Ascending aorta (tissue), 2 donors: ENCODE results near the gene TANC1. TPM values are rescaled to one million over a fixed set of nuclear protein-coding genes. Genes with fewer than 3 reads are reported as not detected.
"Not testable (repeated sequence)": the region's sequence is repeated elsewhere in the genome, so short reads cannot be mapped to it uniquely, and the experiment has no call there.

ENCODE experiments used
- DNase-seq, 2 donors: peaks; one replicate each; pipeline ENCODE4 v3.0.0-alpha.2; 2019; ENCODE audit warnings: low spot score in 2 of 2
- H3K27ac ChIP-seq, 2 donors: fragments of 200-600 bp; sonication (generic); one replicate each; pipeline ENCODE4 v1.5.1; 2016 to 2017; ENCODE audit warnings: mild to moderate bottlenecking in 1 of 2
- H3K27me3 ChIP-seq: fragments of 200-600 bp; sonication (generic); one replicate; pipeline ENCODE4 v1.5.1; 2017
- H3K36me3 ChIP-seq, 2 donors: fragments of 200-600 bp; sonication (generic); one replicate each; pipeline ENCODE4 v1.5.1; 2016
- H3K4me1 ChIP-seq, 2 donors: fragments of 200-600 bp; sonication (generic); one replicate each; pipeline ENCODE4 v1.5.1; 2016 to 2017; ENCODE audit warnings: mild to moderate bottlenecking in 1 of 2
- H3K4me3 ChIP-seq, 2 donors: fragments of 200-600 bp; sonication (generic); one replicate each; pipeline ENCODE4 v1.5.1; 2016 to 2017; ENCODE audit warnings: mild to moderate bottlenecking in 1 of 2
- H3K9me3 ChIP-seq, 2 donors: fragments of 200-600 bp; sonication (generic); one replicate each; pipeline ENCODE4 v1.5.1; 2016
- CTCF ChIP-seq, 3 experiments: fragments of 200-600 bp in 2 of 3; fragments of 450-650 bp in 1 of 3; sonication (generic) in 2 of 3; IDR thresholded peaks; one replicate each; pipeline ENCODE4 v1.5.1; 2016 to 2019; ENCODE audit warnings: antibody characterized with exemption in 3 of 3, mild to moderate bottlenecking in 1 of 3, moderate library complexity in 1 of 3
- intact Hi-C: fragments of 100-400 bp; cut with DNase I; formaldehyde crosslinking; loops from one replicate; pipeline ENCODE4 v1.15.1; 2023
- total RNA-seq: library from RNA; depleted of rRNA; stranded (reverse); fragments of >200 nt; gene quantifications from one replicate; pipeline ENCODE4 v1.1.0, GENCODE V29; 2016

Gene TANC1
- total RNA-seq, 1 donor from 2014 or later, result 45.4 TPM

DNA sequence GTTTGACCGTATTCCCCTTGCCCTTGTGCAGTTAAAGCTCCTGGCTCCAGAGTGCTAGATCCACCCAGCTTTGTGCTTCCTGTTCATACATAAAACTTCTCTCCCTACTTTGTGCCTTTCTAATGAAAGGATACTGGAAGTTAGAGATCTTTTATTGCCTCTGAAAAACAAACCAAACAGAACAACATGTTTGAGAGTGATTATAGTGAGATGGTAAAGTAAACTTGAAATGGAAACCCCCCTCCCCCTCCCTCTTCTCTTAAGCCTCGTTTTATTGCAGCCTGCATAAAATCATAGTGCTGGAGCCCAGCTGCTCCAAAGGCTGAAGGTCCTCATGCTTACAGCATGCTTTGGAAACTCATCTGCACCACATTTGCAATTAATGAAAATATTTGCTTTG, 125.1 kb downstream of the TANC1 start:
- intact Hi-C loops, result loop anchor here (5.0 kb wide), 1 partner anchor 46 kb away; no protein-coding TSS in a partner anchor
- Histone ChIP-seq H3K27ac (peak overlapping the region; percentile 77 to 86), H3K4me1 (peaks cover 23 to 67% of the 10 kb centered on the region in 2 donors)

GRCh38 chr2:159094173-159094737, 125.8 kb downstream of the TANC1 start:
- Histone ChIP-seq H3K36me3 (no peaks in the 10 kb centered on the region), H3K4me3 (no peak overlapping the region), H3K4me1 (peaks cover 24 to 68% of the 10 kb centered on the region in 2 donors), H3K27ac (peak overlapping the region; percentile 77 to 86), H3K9me3 (peaks cover 0 to 8% of the 10 kb centered on the region in 2 donors), H3K27me3 (no peaks in the 10 kb centered on the region)
- peak; percentile 48 to 83 for DNase-seq
- no peak for TF ChIP-seq CTCF (IDR thresholded peaks at IDR 0.05)
- intact Hi-C loops, result loop anchor here (5.0 kb wide), 1 partner anchor 47 kb away; no protein-coding TSS in a partner anchor

More for the DNA sequence above, 125.1 kb downstream of the TANC1 start:
- no peak for DNase-seq
- H3K27me3 ChIP-seq, result no peaks in the 10 kb centered on the region
- peaks cover 0 to 8% of the 10 kb centered on the region in 2 donors for H3K9me3 ChIP-seq
- no peaks in the 10 kb centered on the region for H3K36me3 ChIP-seq
- no peak for TF ChIP-seq CTCF (IDR thresholded peaks at IDR 0.05)
- no peak overlapping the region for H3K4me3 ChIP-seq

GRCh38 chr2:159095813-159096212, 127.4 kb downstream of the TANC1 start:
- Histone ChIP-seq H3K9me3 (peaks cover 0 to 8% of the 10 kb centered on the region in 2 donors), H3K27ac (peak overlapping the region in 1 of 2 donors; percentile 77), H3K36me3 (no peaks in the 10 kb centered on the region), H3K4me1 (peaks cover 12 to 52% of the 10 kb centered on the region in 2 donors), H3K4me3 (no peak overlapping the region), H3K27me3 (no peaks in the 10 kb centered on the region)
- intact Hi-C loops, result no loop called here
- no peak for TF ChIP-seq CTCF (IDR thresholded peaks at IDR 0.05)
- no peak for DNase-seq

GRCh38 chr2:159096302-159096855, 127.9 kb downstream of the TANC1 start:
- H3K4me3 ChIP-seq, H3K36me3 ChIP-seq, intact Hi-C loops, H3K9me3 ChIP-seq, H3K27ac ChIP-seq, DNase-seq, H3K27me3 ChIP-seq: not testable (repeated sequence)
- H3K4me1 ChIP-seq, result peaks cover 12 to 49% of the 10 kb centered on the region in 2 donors

DNA sequence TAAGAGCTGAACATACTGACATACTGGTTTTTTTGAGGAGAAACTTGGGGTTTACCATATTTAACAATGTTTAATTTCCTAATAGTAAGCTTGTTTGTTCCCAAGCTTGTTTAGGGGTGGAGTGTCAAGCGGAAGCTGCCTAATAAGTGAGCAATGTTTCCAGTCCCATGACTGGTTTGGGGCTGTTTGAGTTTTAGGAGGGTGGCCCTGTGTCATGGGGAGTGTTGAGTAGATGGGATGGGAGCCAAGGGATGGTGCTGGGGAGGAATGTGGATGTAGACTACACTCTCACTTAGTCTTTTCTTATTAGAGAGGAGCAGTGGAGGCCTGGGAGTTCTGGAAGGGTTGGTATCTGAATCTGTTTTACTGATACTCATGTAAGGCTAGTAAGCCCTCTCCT, 128.5 kb downstream of the TANC1 start:
- H3K9me3 ChIP-seq, result peaks cover 0 to 8% of the 10 kb centered on the region in 2 donors
- intact Hi-C loops, result no loop called here
- TF ChIP-seq CTCF (IDR thresholded peaks at IDR 0.05), result no peak
- H3K4me1 ChIP-seq, result peaks cover 11 to 44% of the 10 kb centered on the region in 2 donors
- DNase-seq, result no peak
- no peaks in the 10 kb centered on the region for H3K36me3 ChIP-seq
- H3K4me3 ChIP-seq, result no peak overlapping the region
- H3K27ac ChIP-seq, result no peak overlapping the region
- H3K27me3 ChIP-seq, result no peaks in the 10 kb centered on the region

- no peak for TF ChIP-seq CTCF (IDR thresholded peaks at IDR 0.05)
- H3K36me3 ChIP-seq, result no peaks in the 10 kb centered on the region
- peaks cover 0 to 8% of the 10 kb centered on the region in 2 donors for H3K9me3 ChIP-seq
- H3K27ac ChIP-seq, result peak overlapping the region in 1 of 2 donors; percentile 57
- H3K4me1 ChIP-seq, result peaks cover 7 to 29% of the 10 kb centered on the region in 2 donors
- intact Hi-C loops, result no loop called here
- H3K4me3 ChIP-seq, result no peak overlapping the region
- DNase-seq, result no peak
- no peaks in the 10 kb centered on the region for H3K27me3 ChIP-seq
Observed at GRCh38 chr2:159098361-159098760, 129.9 kb downstream of the TANC1 start.
